Spleen (tissue), 11 donors: ENCODE measurements around the gene TEX29. TPM values are rescaled to one million over a fixed set of nuclear protein-coding genes. Genes with fewer than 3 reads are reported as not detected.
A peak's percentile ranks its signal among the peaks of the same experiment; 100 is the strongest.

Experiments
- DNase-seq: peaks from one replicate; pipeline ENCODE4 v3.0.0-alpha.2; 2020
- H3K27ac ChIP-seq, 8 donors: fragments of 200-600 bp; sonication (generic) in 7 of 8; 1 replicate in 4 of 8; 2 replicates in 4 of 8; pipeline versions ENCODE4 v1.5.0 to v1.8.0; 2016 to 2021; ENCODE audit warnings: inconsistent platforms in 4 of 8, mild to moderate bottlenecking in 4 of 8, moderate library complexity in 1 of 8
- H3K27me3 ChIP-seq, 7 donors: fragments of 200-600 bp; sonication (generic) in 6 of 7; replicated peaks in 1 of 7; 1 replicate in 4 of 7; 2 replicates in 3 of 7; pipeline versions ENCODE4 v1.5.0 to v1.8.0; 2016 to 2021; ENCODE audit warnings: inconsistent platforms in 3 of 7, mild to moderate bottlenecking in 1 of 7
- H3K36me3 ChIP-seq, 6 donors: fragments of 200-600 bp; sonication (generic) in 5 of 6; 1 replicate in 4 of 6; 2 replicates in 2 of 6; pipeline versions ENCODE4 v1.5.0 to v1.8.0; 2016 to 2021; ENCODE audit warnings: inconsistent platforms in 2 of 6
- H3K4me1 ChIP-seq, 6 donors: fragments of 200-600 bp; sonication (generic) in 5 of 6; 1 replicate in 3 of 6; 2 replicates in 3 of 6; pipeline versions ENCODE4 v1.5.0 to v1.8.0; 2016 to 2021; ENCODE audit warnings: inconsistent platforms in 3 of 6
- H3K4me3 ChIP-seq, 8 donors: fragments of 200-600 bp; sonication (generic) in 7 of 8; 1 replicate in 4 of 8; 2 replicates in 4 of 8; pipeline versions ENCODE4 v1.5.0 to v1.8.0; 2016 to 2021; ENCODE audit warnings: inconsistent platforms in 4 of 8, mild to moderate bottlenecking in 4 of 8, moderate library complexity in 2 of 8
- H3K9me3 ChIP-seq, 8 donors: fragments of 200-600 bp; sonication (generic) in 7 of 8; 1 replicate in 4 of 8; 2 replicates in 4 of 8; pipeline versions ENCODE4 v1.5.0 to v1.8.0; 2016 to 2021; ENCODE audit warnings: inconsistent platforms in 4 of 8
- POLR2A ChIP-seq, 3 donors: fragments of 450-650 bp; IDR thresholded peaks; one replicate each; pipeline ENCODE4 v1.5.1; 2017; ENCODE audit warnings: antibody characterized with exemption in 3 of 3, mild to moderate bottlenecking in 1 of 3
- POLR2AphosphoS5 ChIP-seq, 3 donors: sonication (generic); formaldehyde crosslinking; IDR thresholded peaks; one replicate each; pipeline ENCODE4 v1.5.1; 2017; ENCODE audit warnings: antibody characterized with exemption in 3 of 3
- WGBS, 5 donors: extraction: QIAGEN DNeasy Blood & Tissue Kit in 3 of 5; methylation state at CpG; one replicate each; pipeline versions ENCODE4 v1.1.5 to v1.1.7; 2013 to 2018; 5-methylcytosine and 5-hydroxymethylcytosine counted together
- intact Hi-C: fragments of 100-400 bp; cut with DNase I; formaldehyde crosslinking; loops from one replicate; pipeline ENCODE4 v1.15.0; 2023; ENCODE audit warnings: low total_unique reads
- polyA plus RNA-seq, 3 donors: library from polyadenylated mRNA; stranded (reverse); fragments of 200-250 nt; gene quantifications; one replicate each; pipeline ENCODE4 v1.2.1, GENCODE V29; 2013
- total RNA-seq, 7 donors: library from RNA; depleted of rRNA in 3 of 7; stranded (reverse); fragments of >200 nt in 3 of 7; fragmentation: NEBNext Ultra II Directional in 4 of 7; extraction: Animal tissue kit (Norgen Biotek cat#: 25700) in 4 of 7; gene quantifications; one replicate each; pipeline versions ENCODE4 v1.1.0 to v1.2.1, GENCODE V29; 2016 to 2021
- TF ChIP-seq, protein P1 (sequence below), 11 experiments: fragments of 200-600 bp in 7 of 11; fragments of 450-650 bp in 4 of 11; sonication (generic) in 4 of 11; IDR thresholded peaks in 8 of 11; conservative IDR thresholded peaks in 3 of 11; 1 replicate in 7 of 11; 2 replicates in 4 of 11; pipeline versions ENCODE4 v1.4.0 to v1.8.0; 2016 to 2021; ENCODE audit warnings: antibody characterized with exemption in 11 of 11, inconsistent platforms in 4 of 11, mild to moderate bottlenecking in 1 of 11
- donor health status: healthy with polysubstance abuse.
- donor health status: DM: no; HTN: no; CAD: no; lungs with moderate emphysema.
- donor health status: DM: no; HTN: no; CAD: no.
- donor health status: Bipolar disorder and iron deficiency.
- donor health status: healthy.
- donor health status: DM: no; HTN: no; CAD: no.
- donor health status: DM: yes; HTN: yes; CAD: no.

TEX29 gene
- total and polyA plus RNA-seq, 10 donors = 0.54 to 1.7 (median 0.70) TPM; not detected in 4

DNA sequence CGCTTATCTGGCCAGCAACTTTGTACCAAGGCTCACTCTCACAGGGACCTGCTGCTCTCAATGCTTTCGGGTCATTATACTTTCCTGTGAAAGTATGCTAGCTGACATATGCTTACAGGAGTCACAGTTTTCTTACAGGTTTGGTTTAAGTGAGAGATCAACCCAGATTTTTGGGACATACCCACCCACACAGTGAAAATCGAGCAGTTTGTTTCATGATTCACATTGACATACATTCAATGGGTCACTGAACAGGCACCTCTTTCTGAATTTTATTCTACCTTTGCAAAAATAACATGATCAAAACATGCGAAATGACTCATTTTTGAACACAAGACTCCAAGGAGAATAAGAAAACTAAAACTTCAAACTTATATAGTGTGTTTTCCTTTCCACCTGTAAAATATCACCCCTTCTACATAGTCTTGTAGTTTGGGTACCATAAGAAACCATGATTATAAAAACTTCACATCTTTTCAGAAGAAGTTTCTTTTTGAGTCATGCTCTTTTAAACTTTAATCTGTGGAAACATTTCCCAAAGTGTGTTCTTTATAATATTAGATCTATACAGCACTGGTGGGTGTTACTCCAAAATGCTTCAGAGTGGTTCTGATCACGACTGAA, 44.3 kb upstream of the TEX29 start:
- 86 to 92% (median 88%) methylated on average over 5 of the region's 5 CpGs for WGBS, 5 donors
- Histone ChIP-seq H3K36me3 (peaks cover 0 to 99% (median 69%) of the 10 kb centered on the region in 6 donors), H3K4me1 (peaks cover 0 to 25% (median 14%) of the 10 kb centered on the region in 6 donors), H3K27ac (peak overlapping the region in 5 of 8 donors; percentile 18 to 45 (median 30)), H3K9me3 (no peaks in the 10 kb centered on the region), H3K27me3 (no peaks in the 10 kb centered on the region), H3K4me3 (no peak overlapping the region)
- TF ChIP-seq, protein P1, sequence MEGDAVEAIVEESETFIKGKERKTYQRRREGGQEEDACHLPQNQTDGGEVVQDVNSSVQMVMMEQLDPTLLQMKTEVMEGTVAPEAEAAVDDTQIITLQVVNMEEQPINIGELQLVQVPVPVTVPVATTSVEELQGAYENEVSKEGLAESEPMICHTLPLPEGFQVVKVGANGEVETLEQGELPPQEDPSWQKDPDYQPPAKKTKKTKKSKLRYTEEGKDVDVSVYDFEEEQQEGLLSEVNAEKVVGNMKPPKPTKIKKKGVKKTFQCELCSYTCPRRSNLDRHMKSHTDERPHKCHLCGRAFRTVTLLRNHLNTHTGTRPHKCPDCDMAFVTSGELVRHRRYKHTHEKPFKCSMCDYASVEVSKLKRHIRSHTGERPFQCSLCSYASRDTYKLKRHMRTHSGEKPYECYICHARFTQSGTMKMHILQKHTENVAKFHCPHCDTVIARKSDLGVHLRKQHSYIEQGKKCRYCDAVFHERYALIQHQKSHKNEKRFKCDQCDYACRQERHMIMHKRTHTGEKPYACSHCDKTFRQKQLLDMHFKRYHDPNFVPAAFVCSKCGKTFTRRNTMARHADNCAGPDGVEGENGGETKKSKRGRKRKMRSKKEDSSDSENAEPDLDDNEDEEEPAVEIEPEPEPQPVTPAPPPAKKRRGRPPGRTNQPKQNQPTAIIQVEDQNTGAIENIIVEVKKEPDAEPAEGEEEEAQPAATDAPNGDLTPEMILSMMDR (IDR thresholded peaks at IDR 0.05 in 8 of 11, conservative IDR thresholded peaks at IDR 0.05 in 3 of 11) = no peak
- intact Hi-C loops = no loop called here
- DNase-seq = no peak

DNA sequence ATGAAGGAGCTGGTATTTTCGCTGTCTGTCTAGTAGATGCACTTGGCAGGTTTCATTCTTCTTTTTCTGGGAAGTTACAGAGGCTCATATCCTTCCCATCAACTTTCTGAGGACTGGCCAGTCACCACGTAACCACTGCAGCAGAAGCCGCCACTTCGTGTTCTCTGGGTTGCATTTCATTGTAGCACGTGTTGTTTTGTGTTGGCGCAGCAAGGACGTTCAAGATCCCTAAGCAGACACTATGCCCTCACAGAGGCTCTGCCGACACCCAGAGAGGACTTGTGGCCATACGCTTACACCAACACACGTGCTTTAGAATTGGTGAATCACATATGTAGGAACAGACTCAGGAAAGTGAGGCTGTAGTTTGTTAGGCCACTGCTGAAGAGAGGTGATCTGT, 42.2 kb upstream of the TEX29 start:
- intact Hi-C loops = no loop called here
- DNase-seq = no peak
- Histone ChIP-seq H3K27me3 (no peaks in the 10 kb centered on the region), H3K4me3 (no peak overlapping the region), H3K27ac (peak overlapping the region in 3 of 8 donors; percentile 6 to 43 (median 31)), H3K4me1 (peaks cover 6 to 42% (median 25%) of the 10 kb centered on the region in 6 donors), H3K9me3 (no peaks in the 10 kb centered on the region), H3K36me3 (peaks cover 0 to 100% (median 69%) of the 10 kb centered on the region in 6 donors)
- TF ChIP-seq POLR2A (IDR thresholded peaks at IDR 0.05) = no peak
- no peak for TF ChIP-seq POLR2AphosphoS5 (IDR thresholded peaks at IDR 0.05)
- TF ChIP-seq, protein P1 (IDR thresholded peaks at IDR 0.05 in 8 of 11, conservative IDR thresholded peaks at IDR 0.05 in 3 of 11) = no peak
- WGBS, 5 donors = 90 to 97% (median 94%) methylated on average over 10 of the region's 10 CpGs

DNA sequence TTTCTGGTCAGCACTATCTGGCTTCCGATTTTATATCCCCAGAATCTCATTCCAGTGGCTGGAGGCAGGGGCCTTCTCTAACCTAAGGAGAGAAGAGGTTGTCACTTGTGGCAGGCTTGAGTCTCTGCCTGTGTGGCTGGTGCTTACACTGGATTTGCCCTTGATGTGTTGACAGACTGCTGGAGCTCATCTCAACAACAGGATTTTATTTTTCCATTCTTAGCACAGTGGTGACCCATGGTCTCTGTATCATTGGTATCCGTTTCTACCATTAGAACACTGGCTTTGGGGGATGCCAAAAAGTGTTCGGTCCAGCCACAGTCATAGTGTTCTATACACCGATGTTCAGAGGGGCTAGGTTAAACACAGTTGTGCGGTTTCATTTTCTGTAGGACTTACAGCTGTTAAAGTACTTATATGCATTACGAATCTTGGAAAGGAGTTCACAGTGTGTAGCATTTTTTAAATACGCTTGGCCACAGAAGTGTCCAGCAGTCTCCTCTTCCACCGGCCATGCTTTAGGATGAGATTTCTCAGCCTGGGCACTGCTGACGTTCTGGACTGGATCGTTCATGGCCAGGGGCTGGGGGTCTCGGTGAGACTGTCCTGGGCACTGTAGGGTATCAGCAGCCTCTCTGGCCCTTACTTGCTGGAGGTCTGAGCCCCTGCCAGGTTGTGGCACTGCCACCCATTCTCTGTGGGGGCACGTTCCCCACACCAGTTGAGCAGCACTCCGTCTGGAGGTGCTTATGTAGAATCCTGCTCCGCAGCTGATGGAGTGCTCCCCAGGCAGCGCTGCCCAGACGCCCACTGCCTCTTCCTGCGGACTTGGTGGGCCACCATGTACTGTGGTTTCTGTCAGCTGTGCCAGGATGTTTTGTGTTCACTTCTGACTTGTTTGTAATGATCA, 41.4 kb upstream of the TEX29 start:
- no peak overlapping the region for H3K4me3 ChIP-seq
- DNase-seq = no peak
- intact Hi-C loops = no loop called here
- no peaks in the 10 kb centered on the region for H3K27me3 ChIP-seq
- WGBS, 5 donors = 94 to 96% (median 94%) methylated on average over 16 to 17 of the region's 17 CpGs
- H3K36me3 ChIP-seq = peaks cover 0 to 100% (median 71%) of the 10 kb centered on the region in 6 donors
- TF ChIP-seq POLR2A (IDR thresholded peaks at IDR 0.05) = no peak
- TF ChIP-seq POLR2AphosphoS5 (IDR thresholded peaks at IDR 0.05) = peak in 1 of 3 donors; percentile 31
- peak overlapping the region in 3 of 8 donors; percentile 6 to 43 (median 31) for H3K27ac ChIP-seq
- peaks cover 6 to 49% (median 25%) of the 10 kb centered on the region in 6 donors for H3K4me1 ChIP-seq
- H3K9me3 ChIP-seq = no peaks in the 10 kb centered on the region

DNA sequence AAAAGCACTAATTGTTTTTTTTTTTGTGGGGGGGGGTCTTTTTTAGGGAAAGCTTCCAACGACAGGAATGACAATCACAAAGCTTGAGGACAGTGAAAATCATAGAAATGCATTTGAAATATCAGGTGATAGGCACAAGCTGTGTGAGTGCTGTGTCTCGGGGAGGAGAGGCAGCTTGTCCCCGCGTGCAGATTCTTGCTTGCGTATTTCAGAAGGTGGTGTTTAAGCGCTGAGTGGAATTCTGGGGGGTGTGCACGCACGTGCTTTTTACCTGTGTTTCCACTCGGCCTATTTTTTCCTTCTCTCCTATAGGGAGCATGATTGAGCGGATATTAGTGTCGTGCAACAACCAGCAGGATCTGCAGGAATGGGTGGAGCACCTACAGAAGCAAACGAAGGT, 40.2 kb upstream of the TEX29 start:
- no peak for DNase-seq
- TF ChIP-seq, protein P1 (IDR thresholded peaks at IDR 0.05 in 8 of 11, conservative IDR thresholded peaks at IDR 0.05 in 3 of 11) = no peak
- TF ChIP-seq POLR2A (IDR thresholded peaks at IDR 0.05) = no peak
- peak in 1 of 3 donors; percentile 8 for TF ChIP-seq POLR2AphosphoS5 (IDR thresholded peaks at IDR 0.05)
- Histone ChIP-seq H3K36me3 (peaks cover 0 to 100% (median 76%) of the 10 kb centered on the region in 6 donors), H3K27me3 (no peaks in the 10 kb centered on the region), H3K9me3 (no peaks in the 10 kb centered on the region), H3K4me1 (peaks cover 8 to 61% (median 25%) of the 10 kb centered on the region in 6 donors), H3K4me3 (no peak overlapping the region), H3K27ac (peak overlapping the region in 4 of 8 donors; percentile 78 to 88 (median 82))
- intact Hi-C loops = no loop called here
- 79 to 87% (median 82%) methylated on average over 12 of the region's 12 CpGs for WGBS, 5 donors
